HG02938 (cell line): ENCODE data around the gene LRIT1.

Source experiments
- ATAC-seq: cut with Tn5 transposase; IDR thresholded peaks from one replicate; pipeline ENCODE4 v1.9.1; 2021; ENCODE audit warnings: mild to moderate bottlenecking, moderate library complexity; ENCODE audit not compliant: unreplicated experiment

LRIT1 gene

GRCh38 chr10:84214612-84215235 lies 26.6 kb downstream of the LRIT1 start:
- peak; percentile 86 for ATAC-seq

DNA sequence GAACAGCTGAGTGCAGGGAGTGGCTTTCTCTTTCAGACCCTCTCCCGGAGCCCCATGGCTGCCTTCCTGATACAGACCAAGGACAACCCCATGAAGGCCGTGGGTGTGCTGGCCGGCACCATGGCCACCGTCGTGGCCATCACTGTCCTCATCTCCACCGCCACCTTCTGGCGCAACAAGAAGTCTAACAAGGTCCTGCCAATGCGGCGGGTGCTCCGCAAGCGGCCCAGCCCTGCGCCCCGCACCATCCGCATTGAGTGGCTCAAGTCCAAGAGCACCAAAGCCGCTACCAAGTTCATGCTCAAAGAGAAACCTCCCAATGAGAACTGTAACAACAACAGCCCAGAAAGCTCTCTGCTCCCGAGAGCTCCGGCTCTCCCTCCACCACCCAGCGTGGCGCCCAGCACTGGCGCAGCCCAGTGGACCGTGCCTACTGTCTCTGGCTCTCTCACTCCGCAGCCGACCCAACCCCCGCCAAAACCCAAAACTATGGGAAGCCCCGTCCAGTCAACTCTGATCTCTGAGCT lies 27.2 kb downstream of the LRIT1 start:
- ATAC-seq = no peak

- ATAC-seq = no peak
These were observed 28.3 kb downstream of the LRIT1 start for GRCh38 chr10:84213076-84213475.

- ATAC-seq = no peak
These were observed 29.3 kb downstream of the LRIT1 start for GRCh38 chr10:84212014-84212413.

DNA sequence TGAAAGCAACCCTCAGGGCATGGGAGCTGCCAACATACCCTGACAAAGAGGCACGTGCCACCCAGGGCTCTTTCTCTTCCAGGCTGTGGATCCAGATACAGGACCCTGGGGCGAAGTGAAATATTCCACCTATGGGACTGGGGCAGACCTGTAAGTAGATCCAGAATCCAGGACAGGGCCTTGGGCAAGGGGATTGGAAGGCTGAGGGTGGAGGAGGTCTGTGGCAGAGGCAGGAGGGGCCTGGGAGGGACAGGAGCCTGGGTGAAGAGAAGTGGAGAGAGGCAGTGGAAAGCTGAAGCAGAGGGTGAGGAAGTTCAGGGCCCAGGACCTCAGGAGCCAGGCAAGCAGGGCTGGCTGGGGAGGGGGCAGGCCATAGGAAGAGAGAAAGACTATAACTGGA lies 29.8 kb downstream of the LRIT1 start:
- no peak for ATAC-seq

GRCh38 chr10:84208023-84208422 lies 33.3 kb downstream of the LRIT1 start:
- no peak for ATAC-seq

GRCh38 chr10:84205853-84206525 lies 35.4 kb downstream of the LRIT1 start:
- no peak for ATAC-seq

GRCh38 chr10:84205049-84205852 lies 36.1 kb downstream of the LRIT1 start:
- peak; percentile 76 for ATAC-seq

DNA sequence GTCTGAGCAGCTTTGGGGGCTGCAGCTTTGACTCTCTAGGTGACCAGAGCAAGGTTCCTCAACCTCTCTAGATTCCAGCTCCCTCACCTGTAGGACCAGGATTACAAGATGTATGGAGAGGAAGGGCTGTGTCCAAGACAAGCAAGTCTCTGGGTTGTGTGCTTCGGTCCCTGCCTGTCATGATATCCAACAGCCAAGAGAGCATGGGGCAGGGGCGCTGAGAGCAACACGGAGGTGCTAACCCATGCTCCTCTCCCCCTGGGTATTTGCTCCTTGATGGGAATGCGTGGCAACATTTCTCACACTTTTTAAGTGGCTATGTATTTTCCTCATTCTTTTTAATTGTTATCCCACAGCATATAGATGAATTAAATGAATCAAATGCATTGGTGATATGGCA lies 36.7 kb downstream of the LRIT1 start:
- no peak for ATAC-seq

DNA sequence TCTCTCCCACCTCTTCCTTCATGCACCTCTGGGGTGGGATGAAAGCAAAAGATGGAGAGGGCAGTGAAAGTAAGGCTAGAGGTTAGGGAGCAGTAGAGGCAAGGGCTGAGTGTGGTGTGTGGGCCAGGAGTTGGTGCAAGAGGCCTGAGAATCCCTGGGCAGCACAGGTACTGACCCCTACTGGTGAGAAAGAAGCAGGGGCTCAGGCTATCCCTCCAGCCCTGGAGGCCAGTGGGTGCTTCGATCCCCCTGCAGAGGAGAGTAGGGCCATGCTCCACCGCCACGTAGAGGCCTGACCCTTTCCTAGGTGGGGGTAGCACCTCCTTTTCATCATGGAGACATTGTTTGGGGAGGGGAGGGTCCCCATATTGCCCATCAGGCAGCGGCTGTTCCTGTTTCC lies 37.2 kb downstream of the LRIT1 start:
- ATAC-seq = peak; percentile 66

GRCh38 chr10:84202349-84202748 lies 39.0 kb downstream of the LRIT1 start:
- ATAC-seq = no peak

GRCh38 chr10:84201682-84202081 lies 39.7 kb downstream of the LRIT1 start:
- no peak for ATAC-seq

GRCh38 chr10:84201244-84201606 lies 40.1 kb downstream of the LRIT1 start:
- ATAC-seq = no peak

DNA sequence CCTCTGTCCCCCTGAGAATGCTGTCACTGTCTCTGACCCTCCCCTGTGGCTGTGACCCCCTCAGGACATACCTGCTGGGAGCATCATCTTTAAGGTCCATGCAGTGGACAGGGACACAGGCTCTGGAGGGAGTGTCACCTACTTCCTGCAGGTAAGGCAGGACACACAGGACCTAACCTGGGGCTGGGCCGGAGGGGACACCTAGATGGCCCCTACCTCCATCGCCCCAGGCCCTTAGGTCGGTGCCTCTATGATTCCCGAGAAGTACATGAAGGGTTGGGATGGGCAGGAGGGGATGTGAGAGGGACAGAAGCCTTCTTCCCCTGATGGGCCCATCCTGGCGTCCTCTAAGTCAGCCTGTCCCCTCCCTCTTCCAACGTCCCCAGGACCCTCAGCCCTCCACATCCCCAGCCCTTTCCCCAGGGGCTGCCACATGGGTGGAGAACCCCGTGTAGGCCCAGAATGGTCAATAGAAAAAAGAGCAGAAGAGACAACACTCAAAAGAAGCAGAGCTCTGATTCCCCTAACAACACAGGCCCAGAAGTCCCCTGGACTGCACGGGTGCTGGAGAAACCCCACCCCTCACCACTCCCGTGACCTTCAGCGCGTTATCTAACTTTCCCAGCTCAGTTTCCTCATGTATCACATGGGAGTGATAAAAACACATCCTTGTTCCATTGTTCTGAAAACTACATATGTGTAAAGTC lies 40.7 kb downstream of the LRIT1 start:
- no peak for ATAC-seq

DNA sequence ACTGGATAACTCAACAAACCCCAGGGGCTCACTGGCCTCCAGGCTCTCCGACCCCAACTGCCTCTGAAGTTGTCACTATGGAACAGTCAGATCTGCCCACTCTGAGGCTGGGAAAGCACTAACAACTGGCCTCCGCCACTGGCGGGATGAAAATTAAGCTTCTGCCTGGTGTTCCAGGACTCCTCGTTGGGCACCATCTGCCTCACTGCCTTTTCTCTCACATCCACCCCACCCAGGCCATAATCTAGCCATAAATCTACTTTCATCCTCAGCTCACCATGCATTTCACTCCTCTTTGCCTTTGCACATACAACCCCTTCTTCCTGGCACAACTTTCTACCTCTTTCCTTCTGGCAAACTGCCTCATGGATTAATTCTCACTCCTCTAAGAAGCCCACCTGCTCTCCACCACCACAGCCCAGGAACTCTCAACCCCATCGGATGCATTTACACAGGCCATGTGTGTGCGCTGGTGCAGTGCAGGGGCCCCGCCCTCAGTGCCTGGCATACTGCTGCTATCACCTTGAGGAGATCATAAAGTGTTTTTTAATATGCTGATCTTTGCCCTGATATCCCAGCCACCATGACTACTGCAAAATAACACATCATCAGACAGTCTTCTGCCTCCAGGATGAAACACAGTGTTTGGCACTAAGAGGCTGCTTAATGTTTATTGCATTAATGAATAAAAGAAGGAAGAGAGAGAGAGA lies 43.0 kb downstream of the LRIT1 start:
- no peak for ATAC-seq

DNA sequence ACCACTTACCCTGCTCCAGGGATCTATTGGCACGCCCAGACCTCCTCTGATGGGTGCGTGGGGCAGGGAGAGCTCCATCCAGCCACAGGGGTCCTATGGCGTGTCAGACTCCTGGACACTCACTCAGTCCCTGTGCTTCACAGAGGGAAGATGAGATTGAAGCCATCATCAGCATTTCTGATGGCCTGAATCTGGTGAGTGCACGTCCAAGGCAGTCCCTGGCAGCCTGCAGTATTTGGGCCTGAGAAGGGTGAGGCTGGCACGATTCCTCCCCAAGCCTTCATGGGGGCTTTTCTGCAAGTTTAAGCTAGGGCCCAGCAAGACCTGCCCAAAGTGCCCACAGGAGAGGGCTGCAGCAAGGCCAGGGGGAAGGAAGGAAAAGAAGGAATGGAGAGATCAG lies 43.7 kb downstream of the LRIT1 start:
- ATAC-seq = no peak

DNA sequence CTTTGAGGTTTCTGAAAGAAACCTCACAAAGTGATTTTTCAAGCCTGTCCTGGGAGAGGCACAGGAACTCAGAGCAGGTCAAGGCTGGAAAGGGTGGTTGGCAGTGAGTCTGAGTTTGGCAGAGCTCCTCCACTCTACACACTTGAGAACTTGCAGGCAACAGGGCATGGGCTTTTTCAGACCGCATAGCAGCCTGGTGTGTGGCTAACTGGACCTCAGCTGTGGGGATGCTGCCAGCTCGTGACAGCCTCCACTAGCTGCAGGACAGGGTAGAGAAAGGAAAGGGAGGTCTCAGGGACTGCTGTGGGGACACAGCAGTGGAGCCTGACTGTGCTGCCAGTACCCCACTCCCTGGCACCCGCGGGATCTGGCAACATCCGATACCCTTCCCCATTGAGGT lies 44.4 kb downstream of the LRIT1 start:
- no peak for ATAC-seq

DNA sequence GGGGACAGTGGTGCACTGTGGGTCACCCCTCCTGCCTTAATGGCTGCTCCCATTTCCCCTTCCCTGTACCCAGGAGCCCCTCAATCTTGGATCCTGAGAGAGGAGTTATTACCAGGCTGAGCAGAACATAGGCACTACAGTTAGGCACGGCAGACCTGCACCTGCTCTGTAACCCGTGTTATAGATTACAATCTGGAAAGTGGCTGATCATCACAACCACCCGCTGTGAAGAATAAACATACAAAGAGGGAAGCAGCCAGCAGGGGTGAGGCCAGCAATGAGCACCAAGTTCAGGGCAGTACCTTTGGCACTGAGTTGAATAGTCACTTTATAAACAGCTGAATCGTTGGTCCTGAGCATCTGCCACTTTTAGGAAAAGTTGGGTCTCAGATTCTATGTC lies 45.3 kb downstream of the LRIT1 start:
- no peak for ATAC-seq

- no peak for ATAC-seq
These were observed 46.1 kb downstream of the LRIT1 start for GRCh38 chr10:84195044-84195830.
